Upper lobe of left lung (tissue), 4 donors: Measurements from ENCODE around the gene ANGPTL3.

ENCODE experiments used
- CTCF ChIP-seq, 6 experiments: fragments of 450-650 bp in 4 of 6; fragments of 200-600 bp in 2 of 6; sonication (generic) in 2 of 6; IDR thresholded peaks; one replicate each; pipeline ENCODE4 v1.5.1; 2016 to 2019; ENCODE audit warnings: antibody characterized with exemption in 6 of 6
- POLR2A ChIP-seq, 4 donors: fragments of 450-650 bp; IDR thresholded peaks; one replicate each; pipeline ENCODE4 v1.5.1; 2016 to 2017; ENCODE audit warnings: antibody characterized with exemption in 4 of 4, mild to moderate bottlenecking in 2 of 4

- TF ChIP-seq POLR2A (IDR thresholded peaks at IDR 0.05) (no peak), CTCF (IDR thresholded peaks at IDR 0.05) (no peak)
Observed at GRCh38 chr1:62561306-62561705, 36.0 kb upstream of the ANGPTL3 start.
